Epithelial cell of proximal tubule (primary cell): ENCODE data around the gene CELSR1. TPM values are rescaled to one million over a fixed set of nuclear protein-coding genes. Genes with fewer than 3 reads are reported as not detected.

Experiments
- DNase-seq: peaks from one replicate; pipeline ENCODE4 v3.0.0-alpha.2; 2011; ENCODE audit warnings: low read depth
- H3K4me3 ChIP-seq: 2 replicates; pipeline ENCODE4 v1.5.1; 2011; ENCODE audit warnings: low read depth, mild to moderate bottlenecking, low read length
- CTCF ChIP-seq: conservative IDR thresholded peaks from 2 replicates; pipeline ENCODE4 v1.5.1; 2012; ENCODE audit warnings: low read depth, mild to moderate bottlenecking, low read length
- total RNA-seq: library from RNA; depleted of rRNA; stranded (reverse); fragments of >200 nt; gene quantifications from 2 replicates; pipeline ENCODE4 v1.2.3, GENCODE V29; 2015

CELSR1 gene
- total RNA-seq, 1 donor from 2014 or later, result 85.0 TPM

GRCh38 chr22:46414704-46415103 is 122.7 kb downstream of the CELSR1 start:
- no peak for DNase-seq
- H3K4me3 ChIP-seq, result no peak overlapping the region
- no peak for TF ChIP-seq CTCF

- H3K4me3 ChIP-seq, result no peak overlapping the region
- TF ChIP-seq CTCF, result no peak
- no peak for DNase-seq
Measured at GRCh38 chr22:46413725-46414379, 123.6 kb downstream of the CELSR1 start.

GRCh38 chr22:46411347-46411746 is 126.1 kb downstream of the CELSR1 start:
- DNase-seq, result no peak
- TF ChIP-seq CTCF, result no peak
- H3K4me3 ChIP-seq, result no peak overlapping the region

- TF ChIP-seq CTCF, result no peak
- H3K4me3 ChIP-seq, result no peak overlapping the region
- DNase-seq, result no peak
Measured at GRCh38 chr22:46410291-46410808, 127.1 kb downstream of the CELSR1 start.

- TF ChIP-seq CTCF, result no peak
- DNase-seq, result no peak
Measured at GRCh38 chr22:46409631-46410210, 127.7 kb downstream of the CELSR1 start.

GRCh38 chr22:46408568-46409506 is 128.6 kb downstream of the CELSR1 start:
- no peak for DNase-seq
- TF ChIP-seq CTCF, result no peak
- no peak overlapping the region for H3K4me3 ChIP-seq

More at GRCh38 chr22:46409631-46410210, 127.7 kb downstream of the CELSR1 start:
- H3K4me3 ChIP-seq, result no peak overlapping the region
